ENCODE results near the gene SUFU. TPM values are rescaled to one million over a fixed set of nuclear protein-coding genes. Genes with fewer than 3 reads are reported as not detected.
"Not testable (repeated sequence)": the region's sequence is repeated elsewhere in the genome, so short reads cannot be mapped to it uniquely, and the experiment has no call there.

Gene SUFU
- polyA plus RNA-seq, 4 donors, result 26.7 to 32.0 (median 28.0) TPM

GRCh38 chr10:102665904-102666509 lies 162.2 kb downstream of the SUFU start:
- DNase-seq (ENCODE audit: low read depth in 4 of 4, low spot score in 2 of 4), result no peak

- not testable (repeated sequence) for DNase-seq (ENCODE audit: low read depth in 4 of 4, low spot score in 2 of 4)
Measured at GRCh38 chr10:102667411-102667810, 163.6 kb downstream of the SUFU start.

DNA sequence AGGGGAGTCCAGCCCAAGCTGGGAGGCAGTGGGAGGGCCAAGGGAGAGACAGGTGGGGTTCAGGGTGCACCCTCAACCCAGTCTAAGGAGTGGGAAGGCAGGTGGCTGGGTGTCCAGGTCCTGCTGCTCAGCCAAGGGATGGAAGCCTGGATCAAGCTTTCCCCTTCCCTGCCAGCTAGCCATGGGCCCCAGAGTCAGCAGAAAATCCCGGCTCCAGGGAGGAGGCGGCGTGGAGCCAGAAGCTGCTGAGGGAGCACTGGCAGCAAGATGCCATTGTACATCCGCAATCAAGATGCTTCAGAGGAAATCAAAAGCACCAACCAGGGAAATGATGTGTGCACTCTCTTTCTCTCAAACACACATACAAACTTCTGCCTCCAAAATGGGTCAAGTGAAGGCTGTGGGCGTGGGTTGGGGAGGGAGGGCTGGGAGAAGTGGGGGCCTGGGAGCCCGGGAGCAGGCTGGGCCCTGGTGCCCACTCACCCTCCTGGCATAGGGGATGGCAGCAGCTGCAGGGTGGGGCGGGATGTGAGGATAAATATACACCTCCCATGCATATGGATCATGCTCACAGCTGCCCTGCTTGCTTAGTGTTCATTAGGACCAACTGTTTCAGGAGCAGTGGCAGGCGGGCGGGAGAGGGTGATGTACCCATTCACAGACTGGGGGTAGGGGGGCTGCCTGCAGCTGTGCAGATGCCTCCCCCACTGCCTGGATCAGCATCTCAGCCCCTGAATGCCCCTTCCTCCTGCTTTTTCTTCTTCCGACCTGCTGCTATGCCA lies 164.7 kb downstream of the SUFU start:
- DNase-seq (ENCODE audit: low read depth in 4 of 4, low spot score in 2 of 4), result no peak

DNA sequence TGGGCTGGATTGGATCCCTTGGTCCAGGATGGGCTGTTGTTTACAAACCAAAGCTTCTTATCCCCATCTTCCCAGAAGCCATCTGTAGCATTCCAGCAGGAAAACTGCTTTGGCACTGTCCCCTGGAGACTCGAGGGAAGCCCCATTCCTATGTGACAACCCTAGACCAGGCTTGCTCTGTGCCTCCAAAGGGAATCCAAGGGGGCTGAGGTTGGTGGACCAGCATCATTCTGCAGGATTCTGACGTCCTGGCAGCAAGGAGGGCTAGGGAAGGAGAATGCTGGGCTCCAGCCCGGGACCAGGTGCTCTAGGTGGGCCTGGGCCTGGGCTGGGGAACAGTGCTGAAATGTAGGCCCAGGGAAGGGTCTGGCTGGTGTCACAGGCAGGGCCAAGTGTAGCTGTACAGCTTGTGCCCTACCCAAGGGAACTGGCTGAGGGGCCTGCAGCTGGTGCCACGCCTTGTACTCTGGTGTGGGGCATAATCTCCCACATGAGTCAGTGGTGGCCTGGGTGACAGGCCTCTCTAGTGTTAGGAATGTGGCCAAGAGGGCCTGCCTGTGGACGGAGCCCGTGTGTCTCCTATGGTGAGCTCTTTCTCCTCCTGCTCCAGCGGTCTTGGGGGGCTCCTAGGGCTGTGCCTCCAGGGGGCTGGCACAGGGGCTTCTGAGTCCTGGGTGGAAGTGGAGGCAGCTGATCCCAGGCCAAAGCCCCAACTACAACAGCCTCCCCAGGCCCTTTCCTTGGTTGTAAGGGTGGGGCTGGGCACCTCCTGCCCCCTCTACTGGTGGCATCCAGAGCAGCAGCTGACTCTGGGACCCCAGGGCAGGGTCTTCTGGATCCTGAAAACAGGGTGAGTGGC lies 165.7 kb downstream of the SUFU start:
- no peak for DNase-seq (ENCODE audit: low read depth in 4 of 4, low spot score in 2 of 4)

- DNase-seq (ENCODE audit: low read depth in 4 of 4, low spot score in 2 of 4), result no peak
Measured at GRCh38 chr10:102670065-102670670, 166.4 kb downstream of the SUFU start.

GRCh38 chr10:102670871-102671434 lies 167.2 kb downstream of the SUFU start:
- DNase-seq (ENCODE audit: low read depth in 4 of 4, low spot score in 2 of 4), result no peak

DNA sequence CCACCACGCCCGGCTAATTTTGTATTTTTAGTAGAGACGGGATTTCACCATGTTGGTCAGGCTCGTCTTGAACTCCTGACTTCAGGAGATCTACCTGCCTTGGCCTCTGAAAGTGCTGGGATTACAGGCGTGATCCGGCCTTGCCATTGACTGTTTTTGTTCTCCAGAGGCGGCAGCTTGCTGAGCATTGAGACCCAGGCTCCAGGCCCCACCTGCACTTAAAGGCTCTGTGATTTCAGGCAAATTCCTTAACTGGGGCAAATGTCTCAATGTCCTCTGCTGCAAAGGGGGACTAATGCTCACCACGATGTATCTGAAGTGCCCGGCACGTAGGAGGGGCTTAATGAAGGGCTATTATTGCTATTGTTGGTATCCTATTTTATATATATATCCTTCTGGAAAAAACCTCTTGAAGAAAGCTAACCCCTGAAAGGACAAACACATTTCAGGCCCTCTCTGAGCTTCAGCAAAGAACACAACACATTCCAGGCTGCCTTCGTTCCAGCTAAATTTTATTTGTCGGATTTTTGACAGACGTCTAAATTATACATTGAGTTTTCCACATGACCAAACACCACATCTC lies 169.6 kb downstream of the SUFU start:
- DNase-seq (ENCODE audit: low read depth in 4 of 4, low spot score in 2 of 4), result no peak

DNA sequence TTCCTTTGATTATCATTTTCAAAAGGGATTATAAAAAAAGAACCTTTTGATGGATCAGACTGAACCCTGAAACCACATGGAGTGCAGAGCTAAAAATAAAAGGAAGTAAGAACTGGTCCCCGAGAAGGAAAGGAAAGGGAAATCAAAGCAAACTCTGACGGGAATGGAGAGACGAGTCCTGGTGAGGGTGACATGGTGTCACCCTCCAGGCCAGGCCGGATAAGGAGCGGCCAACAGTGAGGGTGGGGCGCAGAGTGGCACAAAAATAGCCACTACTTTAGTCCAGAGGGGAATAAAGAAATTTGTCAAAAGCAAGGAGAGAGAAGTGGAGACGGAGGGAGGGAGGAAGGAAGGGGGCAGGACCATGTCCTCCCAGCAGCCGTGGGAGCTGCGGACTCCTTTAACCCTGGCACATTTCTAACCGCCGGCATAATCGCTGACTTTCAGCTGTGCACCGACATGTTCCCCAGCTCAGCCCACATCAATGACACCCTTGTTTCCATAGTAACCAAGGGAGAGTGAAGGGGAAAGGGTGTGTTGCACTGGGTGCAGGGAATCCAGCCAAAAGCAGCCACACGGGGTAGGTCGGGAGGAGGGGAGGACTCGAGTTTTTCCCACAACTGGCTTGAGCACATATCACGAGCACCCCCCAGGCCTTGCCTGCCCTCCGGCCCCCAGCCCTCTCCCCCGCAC lies 170.2 kb downstream of the SUFU start:
- no peak for DNase-seq (ENCODE audit: low read depth in 4 of 4, low spot score in 2 of 4)

DNA sequence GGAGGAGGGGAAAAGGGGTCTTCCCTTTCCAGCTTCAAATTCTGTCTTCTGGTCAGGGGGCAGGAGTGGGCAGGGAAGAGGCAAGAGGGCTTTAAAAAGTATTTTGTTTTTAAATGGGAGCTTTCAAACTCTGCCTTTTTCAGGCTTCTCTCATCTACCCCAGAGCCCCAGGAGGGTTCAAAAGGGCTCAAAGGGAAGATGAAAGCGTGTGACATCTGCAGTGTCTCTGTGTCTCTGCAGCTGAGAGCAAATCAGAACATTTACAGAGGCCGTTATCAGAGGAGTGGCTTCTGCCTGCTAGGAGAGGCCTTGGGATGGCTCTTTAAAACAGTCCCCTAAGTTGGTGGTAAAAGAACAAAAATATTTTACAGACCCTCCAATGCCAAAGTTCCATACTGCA lies 170.8 kb downstream of the SUFU start:
- DNase-seq (ENCODE audit: low read depth in 4 of 4, low spot score in 2 of 4), result no peak

GRCh38 chr10:102675011-102675665 lies 171.4 kb downstream of the SUFU start:
- no peak for DNase-seq (ENCODE audit: low read depth in 4 of 4, low spot score in 2 of 4)

GRCh38 chr10:102675666-102676533 lies 172.1 kb downstream of the SUFU start:
- no peak for DNase-seq (ENCODE audit: low read depth in 4 of 4, low spot score in 2 of 4)

DNA sequence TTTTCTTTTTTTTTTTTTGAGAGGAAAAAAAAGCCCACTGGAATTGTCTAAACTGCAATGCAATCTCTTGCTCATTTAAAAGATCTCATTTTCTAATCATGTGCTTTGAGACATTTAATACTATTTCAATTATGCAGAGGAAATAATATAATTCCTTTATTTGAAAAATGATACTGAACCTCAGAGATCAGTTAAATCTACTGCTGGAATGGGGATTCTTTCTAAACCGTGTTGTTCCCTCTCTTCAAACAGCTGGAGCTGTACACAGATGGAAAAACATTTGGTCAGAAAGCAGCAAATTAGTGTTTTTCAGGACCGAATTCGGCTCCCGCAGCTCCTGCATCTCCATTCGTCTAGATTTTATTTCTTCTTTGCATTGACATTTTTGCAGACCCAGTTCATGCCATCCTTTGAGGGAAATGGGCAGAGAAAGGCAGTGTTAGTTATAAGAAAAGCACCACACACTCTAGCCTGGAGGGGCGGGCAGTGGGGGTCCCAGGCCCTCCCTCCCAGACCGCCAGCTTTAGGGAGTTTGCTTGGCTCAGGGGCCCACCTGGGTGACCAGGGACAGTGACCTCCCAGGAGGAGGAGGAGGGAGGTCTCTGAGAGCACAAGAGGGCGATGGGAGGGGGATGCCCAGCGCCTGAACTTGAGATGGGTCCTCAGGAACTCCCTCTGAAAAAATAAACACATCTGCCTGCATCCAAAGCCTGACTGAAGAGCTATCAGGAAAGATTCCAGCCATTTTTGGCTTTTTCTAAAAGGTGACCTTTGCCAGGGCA lies 173.0 kb downstream of the SUFU start:
- no peak for DNase-seq (ENCODE audit: low read depth in 4 of 4, low spot score in 2 of 4)

DNA sequence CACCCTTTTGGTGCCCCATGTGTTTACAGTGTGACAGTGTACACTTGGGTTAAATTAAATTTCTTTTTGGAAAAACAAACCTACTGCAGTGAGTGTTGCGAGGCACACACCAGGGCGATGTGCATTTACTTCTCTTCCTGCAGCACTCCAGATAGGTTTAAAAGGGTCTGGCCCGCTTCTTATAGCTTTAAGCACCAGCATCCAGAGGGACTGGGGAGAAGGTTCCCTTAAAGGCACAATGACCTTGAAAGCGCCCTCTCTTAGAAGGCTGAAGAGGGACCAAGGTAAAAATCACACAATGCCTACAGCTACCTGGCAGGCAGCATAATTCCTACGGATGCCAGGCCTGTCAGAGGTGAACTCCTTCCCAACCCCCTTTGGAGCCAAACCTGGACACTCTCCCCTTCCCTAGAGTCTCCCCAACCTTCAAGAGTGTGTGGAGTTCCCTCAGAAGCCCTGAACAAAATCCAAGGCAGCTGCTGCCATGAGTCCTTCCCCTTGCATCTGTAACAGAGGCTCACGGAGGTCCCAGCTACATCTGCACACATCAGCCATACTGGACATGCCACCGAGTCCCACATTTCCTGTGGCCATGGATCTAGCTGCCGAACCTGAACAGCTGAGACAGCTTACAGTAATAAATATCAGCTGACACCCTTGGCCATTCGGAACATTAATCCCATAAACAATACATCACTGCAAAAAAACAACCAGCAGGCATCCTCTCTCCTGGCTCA lies 173.7 kb downstream of the SUFU start:
- no peak for DNase-seq (ENCODE audit: low read depth in 4 of 4, low spot score in 2 of 4)

DNA sequence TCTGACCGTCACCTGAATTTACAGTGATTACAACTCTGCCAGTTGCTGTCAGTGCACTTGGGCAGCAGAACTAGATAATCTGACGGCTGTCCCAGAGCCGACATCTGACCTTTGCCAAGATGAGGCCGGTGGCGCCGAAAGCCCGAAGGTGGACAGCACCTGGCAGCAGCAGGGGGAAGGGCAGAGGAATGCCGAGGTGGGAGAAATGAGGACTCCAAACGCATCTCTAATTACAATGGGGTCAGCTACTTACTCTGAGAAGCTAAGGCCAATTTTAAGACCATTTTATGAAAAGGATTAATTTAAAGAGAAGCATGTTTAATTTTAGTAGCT lies 174.3 kb downstream of the SUFU start:
- DNase-seq (ENCODE audit: low read depth in 4 of 4, low spot score in 2 of 4), result no peak

DNA sequence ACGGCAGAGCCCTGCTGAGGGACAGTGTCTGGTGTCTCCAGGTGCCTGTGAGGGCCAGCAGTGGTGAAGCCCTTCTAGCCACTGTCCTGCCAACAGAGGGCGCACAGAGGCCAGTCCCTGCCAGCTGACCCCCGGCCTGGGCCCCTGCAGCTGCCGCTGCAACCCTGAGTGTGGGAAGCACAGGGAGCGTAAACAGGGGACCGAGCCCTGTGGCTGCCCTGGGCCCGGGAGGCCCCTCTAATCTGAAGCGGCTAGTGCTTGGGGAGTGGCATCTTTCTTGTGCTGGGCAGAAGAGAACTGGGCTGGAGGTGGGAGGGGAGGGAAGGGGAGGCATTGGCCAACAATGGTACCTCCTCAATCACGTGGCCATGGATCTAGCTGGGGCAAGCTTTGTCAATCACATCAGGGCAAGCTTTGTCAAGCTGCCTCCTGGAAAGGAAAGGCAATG lies 175.1 kb downstream of the SUFU start:
- no peak for DNase-seq (ENCODE audit: low read depth in 4 of 4, low spot score in 2 of 4)

DNA sequence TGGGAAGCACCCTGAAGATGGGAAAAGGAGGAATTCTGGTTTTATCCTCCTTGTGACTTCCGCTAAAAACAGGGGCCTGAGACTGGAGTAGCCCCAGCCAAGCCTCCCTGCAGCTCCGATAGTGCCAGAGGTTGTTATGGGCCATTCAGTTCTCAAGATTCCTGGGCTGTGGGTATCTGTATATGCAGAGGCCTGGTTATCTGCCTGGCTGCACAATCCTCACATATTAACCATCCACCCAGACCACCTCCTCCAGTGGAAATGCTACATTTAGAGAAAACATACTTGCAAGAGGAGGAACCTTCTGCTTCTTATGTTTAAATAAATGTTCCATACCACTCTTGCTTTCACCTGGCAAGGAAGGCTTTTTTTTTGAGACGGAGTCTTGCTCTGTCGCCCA lies 175.8 kb downstream of the SUFU start:
- DNase-seq (ENCODE audit: low read depth in 4 of 4, low spot score in 2 of 4), result no peak

- no peak for DNase-seq (ENCODE audit: low read depth in 4 of 4, low spot score in 2 of 4)
Measured at GRCh38 chr10:102681696-102682095, 177.9 kb downstream of the SUFU start.
